ENCODE measurements around the gene STK32A. TPM values are rescaled to one million over a fixed set of nuclear protein-coding genes. Genes with fewer than 3 reads are reported as not detected.

STK32A gene
- total RNA-seq, 6 donors from 2014 or later, result 2.7 to 13.3 (median 7.1) TPM

DNA sequence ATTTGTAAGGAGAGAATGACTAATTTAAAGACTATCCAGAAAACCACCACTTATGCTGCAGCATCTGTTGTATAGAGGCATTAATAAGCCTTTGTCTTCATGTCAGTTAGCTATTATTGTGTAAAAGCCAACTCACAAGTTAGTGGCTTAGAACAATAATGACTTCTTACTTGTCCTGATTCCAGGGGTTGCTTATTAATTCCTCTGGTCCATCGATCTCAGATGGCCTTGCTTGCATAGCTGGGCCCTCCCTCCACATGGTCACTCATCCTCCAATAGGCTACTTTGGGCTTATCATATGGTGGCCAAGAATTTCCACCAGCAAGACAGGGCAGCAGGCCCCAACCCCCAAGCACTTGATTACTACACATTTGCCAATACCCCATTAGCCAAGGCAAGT lies 44.5 kb upstream of the STK32A start:
- WGBS, 2 donors, result 41 to 50% methylated on average over 1 of the region's 1 CpG
- no peak overlapping the region for H3K27ac ChIP-seq
- TF ChIP-seq, protein P1, sequence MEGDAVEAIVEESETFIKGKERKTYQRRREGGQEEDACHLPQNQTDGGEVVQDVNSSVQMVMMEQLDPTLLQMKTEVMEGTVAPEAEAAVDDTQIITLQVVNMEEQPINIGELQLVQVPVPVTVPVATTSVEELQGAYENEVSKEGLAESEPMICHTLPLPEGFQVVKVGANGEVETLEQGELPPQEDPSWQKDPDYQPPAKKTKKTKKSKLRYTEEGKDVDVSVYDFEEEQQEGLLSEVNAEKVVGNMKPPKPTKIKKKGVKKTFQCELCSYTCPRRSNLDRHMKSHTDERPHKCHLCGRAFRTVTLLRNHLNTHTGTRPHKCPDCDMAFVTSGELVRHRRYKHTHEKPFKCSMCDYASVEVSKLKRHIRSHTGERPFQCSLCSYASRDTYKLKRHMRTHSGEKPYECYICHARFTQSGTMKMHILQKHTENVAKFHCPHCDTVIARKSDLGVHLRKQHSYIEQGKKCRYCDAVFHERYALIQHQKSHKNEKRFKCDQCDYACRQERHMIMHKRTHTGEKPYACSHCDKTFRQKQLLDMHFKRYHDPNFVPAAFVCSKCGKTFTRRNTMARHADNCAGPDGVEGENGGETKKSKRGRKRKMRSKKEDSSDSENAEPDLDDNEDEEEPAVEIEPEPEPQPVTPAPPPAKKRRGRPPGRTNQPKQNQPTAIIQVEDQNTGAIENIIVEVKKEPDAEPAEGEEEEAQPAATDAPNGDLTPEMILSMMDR (IDR thresholded peaks at IDR 0.05), result no peak
- no peak for TF ChIP-seq POLR2A (IDR thresholded peaks at IDR 0.05)
- no peak for TF ChIP-seq POLR2AphosphoS5 (IDR thresholded peaks at IDR 0.05)
- TF ChIP-seq EP300 (IDR thresholded peaks at IDR 0.05), result no peak
- H3K4me3 ChIP-seq, result no peak overlapping the region
- no peaks in the 10 kb centered on the region for H3K9me3 ChIP-seq
- no peaks in the 10 kb centered on the region for H3K36me3 ChIP-seq
- ATAC-seq (ENCODE audit: low FRiP score in 2 of 2) (no peak), DNase-seq (no peak)
- peaks cover 0 to 7% (median 0%) of the 10 kb centered on the region in 4 donors for H3K4me1 ChIP-seq
- no peaks in the 10 kb centered on the region for H3K27me3 ChIP-seq

DNA sequence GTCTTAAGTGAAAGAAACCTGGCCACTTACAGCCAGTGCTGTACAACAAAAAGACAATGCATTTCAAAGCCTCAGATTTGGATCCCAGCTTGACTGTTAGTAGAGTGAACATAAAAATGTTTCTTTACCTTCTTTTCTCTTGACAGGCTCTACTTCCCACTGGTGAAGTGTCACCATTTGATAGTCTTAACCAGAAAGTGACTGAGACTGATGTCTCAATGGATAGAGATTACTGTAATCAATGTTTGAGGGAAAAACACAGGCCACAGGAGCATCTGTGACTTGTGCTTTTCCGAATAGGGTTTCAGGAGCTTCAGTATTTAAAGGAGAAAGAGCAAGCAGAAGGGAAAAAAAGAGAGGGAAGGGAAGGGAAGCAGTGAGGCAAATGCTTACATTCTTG lies 41.7 kb upstream of the STK32A start:
- Histone ChIP-seq H3K4me3 (no peak overlapping the region), H3K27ac (no peak overlapping the region), H3K9me3 (no peaks in the 10 kb centered on the region), H3K36me3 (no peaks in the 10 kb centered on the region), H3K4me1 (peaks cover 0 to 7% (median 0%) of the 10 kb centered on the region in 4 donors), H3K27me3 (no peaks in the 10 kb centered on the region)
- no peak for ATAC-seq (ENCODE audit: low FRiP score in 2 of 2)
- no peak for DNase-seq
- 83 to 85% methylated on average over 1 of the region's 1 CpG for WGBS, 2 donors
- TF ChIP-seq EP300 (IDR thresholded peaks at IDR 0.05) (no peak), POLR2A (IDR thresholded peaks at IDR 0.05) (no peak), POLR2AphosphoS5 (IDR thresholded peaks at IDR 0.05) (no peak)
- TF ChIP-seq, protein P1 (IDR thresholded peaks at IDR 0.05), result no peak

DNA sequence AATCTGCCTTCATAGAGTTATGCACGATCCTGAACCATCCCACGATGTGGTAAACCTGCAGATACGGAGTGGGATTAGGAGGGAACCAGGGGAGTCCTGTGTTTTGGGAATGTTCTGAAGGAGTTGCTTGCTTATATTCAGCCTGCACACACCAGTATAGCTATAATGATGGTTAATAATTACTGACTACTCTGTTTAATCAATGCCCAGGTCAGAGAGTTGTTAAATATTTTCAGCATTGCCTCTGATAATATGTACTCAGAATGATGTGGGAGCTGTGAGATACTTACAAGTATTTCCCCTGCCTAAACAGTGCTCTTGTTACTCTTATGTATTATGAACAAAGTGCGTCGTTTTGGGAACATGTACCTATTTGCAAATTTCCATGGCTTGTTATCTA lies 34.8 kb upstream of the STK32A start:
- H3K4me1 ChIP-seq, result no peaks in the 10 kb centered on the region
- 63 to 70% methylated on average over 5 of the region's 5 CpGs for WGBS, 2 donors
- TF ChIP-seq, protein P1 (IDR thresholded peaks at IDR 0.05), result no peak
- TF ChIP-seq EP300 (IDR thresholded peaks at IDR 0.05) (no peak), POLR2A (IDR thresholded peaks at IDR 0.05) (no peak), POLR2AphosphoS5 (IDR thresholded peaks at IDR 0.05) (no peak)
- H3K4me3 ChIP-seq, result no peak overlapping the region
- ATAC-seq (ENCODE audit: low FRiP score in 2 of 2) (no peak), DNase-seq (no peak)
- no peak overlapping the region for H3K27ac ChIP-seq
- H3K9me3 ChIP-seq, result no peaks in the 10 kb centered on the region
- no peaks in the 10 kb centered on the region for H3K27me3 ChIP-seq
- H3K36me3 ChIP-seq, result no peaks in the 10 kb centered on the region

DNA sequence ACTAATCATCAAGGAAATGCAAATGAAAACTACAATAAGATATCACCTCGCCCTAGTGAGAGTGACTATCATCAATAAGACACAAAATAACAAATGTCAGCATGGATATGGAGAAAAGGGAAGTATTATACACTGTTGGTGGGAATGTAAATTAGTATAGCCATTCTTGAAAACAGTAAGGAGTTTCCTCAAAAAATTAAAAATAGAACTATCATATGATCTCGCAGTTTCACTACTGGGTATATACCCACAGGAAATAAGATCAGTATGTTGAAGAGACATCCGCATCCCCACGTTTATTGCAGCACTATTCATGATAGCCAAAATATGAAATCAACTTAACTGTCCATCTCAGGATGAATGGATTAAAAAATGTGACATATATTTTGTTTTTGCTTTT lies 31.6 kb upstream of the STK32A start:
- Histone ChIP-seq H3K27me3 (no peaks in the 10 kb centered on the region), H3K4me1 (no peaks in the 10 kb centered on the region), H3K36me3 (no peaks in the 10 kb centered on the region), H3K27ac (no peak overlapping the region), H3K4me3 (no peak overlapping the region), H3K9me3 (no peaks in the 10 kb centered on the region)
- no peak for TF ChIP-seq EP300 (IDR thresholded peaks at IDR 0.05)
- 57 to 70% methylated on average over 4 of the region's 4 CpGs for WGBS, 2 donors
- ATAC-seq (ENCODE audit: low FRiP score in 2 of 2) (peak in 1 of 2 donors; percentile 55), DNase-seq (no peak)

DNA sequence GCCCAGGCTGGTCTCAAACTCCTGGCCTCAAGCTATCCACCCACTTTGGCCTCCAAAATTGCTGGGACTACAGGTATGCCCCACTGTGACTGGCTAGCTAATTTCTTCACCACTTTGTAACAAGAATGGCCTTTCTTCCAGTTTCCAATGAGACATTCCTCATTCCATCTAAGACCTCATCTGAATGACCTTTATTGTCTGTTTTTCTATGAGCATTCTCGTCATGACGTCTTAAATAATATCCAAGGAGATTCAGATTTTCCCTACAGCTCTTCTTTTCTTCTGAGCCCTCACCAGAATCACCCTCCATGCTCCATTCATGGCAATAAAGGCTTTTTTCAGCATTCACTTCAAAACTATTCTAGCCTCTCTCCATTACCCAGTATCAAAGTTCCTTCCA lies 30.2 kb upstream of the STK32A start:
- 88% methylated on average over 2 of the region's 2 CpGs for WGBS, 2 donors
- ATAC-seq (ENCODE audit: low FRiP score in 2 of 2), result no peak
- no peak for TF ChIP-seq POLR2A (IDR thresholded peaks at IDR 0.05)
- no peak for TF ChIP-seq EP300 (IDR thresholded peaks at IDR 0.05)
- TF ChIP-seq POLR2AphosphoS5 (IDR thresholded peaks at IDR 0.05), result no peak
- TF ChIP-seq, protein P1 (IDR thresholded peaks at IDR 0.05), result no peak

More for the DNA sequence above, 30.2 kb upstream of the STK32A start:
- Histone ChIP-seq H3K4me1 (no peaks in the 10 kb centered on the region), H3K4me3 (no peak overlapping the region), H3K9me3 (no peaks in the 10 kb centered on the region), H3K27me3 (no peaks in the 10 kb centered on the region), H3K27ac (no peak overlapping the region), H3K36me3 (no peaks in the 10 kb centered on the region)
- DNase-seq, result no peak
